Astrocyte (in vitro differentiated cells and primary cell): ENCODE data around the gene RABGAP1L. TPM values are rescaled to one million over a fixed set of nuclear protein-coding genes. Genes with fewer than 3 reads are reported as not detected.

Experiments used
- DNase-seq: peaks from one replicate; pipeline ENCODE4 v3.0.0-alpha.2; 2010; ENCODE audit warnings: low read depth
- FAIRE-seq: peaks from 2 replicates; lab custom pipeline; 2011; peaks lifted over from hg19 to GRCh38; lab: Jason Lieb, UNC
- H2AFZ ChIP-seq: 2 replicates; pipeline ENCODE4 v1.6.0; 2012; ENCODE audit warnings: low read depth, low read length, inconsistent platforms
- H3K27ac ChIP-seq: 2 replicates; pipeline ENCODE4 v1.5.1; 2011; ENCODE audit warnings: low read depth, low read length, inconsistent platforms
- H3K27me3 ChIP-seq: 2 replicates; pipeline ENCODE4 v1.6.0; 2011; ENCODE audit warnings: low read length, inconsistent platforms; ENCODE audit not compliant: insufficient read depth
- H3K36me3 ChIP-seq: 2 replicates; pipeline ENCODE4 v1.5.1; 2011; ENCODE audit warnings: low read length, inconsistent platforms; ENCODE audit not compliant: insufficient read depth
- H3K4me1 ChIP-seq: 2 replicates; pipeline ENCODE4 v1.5.1; 2011; ENCODE audit warnings: low read length, inconsistent platforms; ENCODE audit not compliant: insufficient read depth
- H3K4me2 ChIP-seq: 2 replicates; pipeline ENCODE4 v1.6.0; 2012; ENCODE audit warnings: low read length, inconsistent platforms
- H3K4me3 ChIP-seq: 2 replicates; pipeline ENCODE4 v1.5.1; 2011; ENCODE audit warnings: low read depth, mild to moderate bottlenecking, low read length, inconsistent platforms; ENCODE audit not compliant: insufficient read depth
- H3K79me2 ChIP-seq: 2 replicates; pipeline ENCODE4 v1.6.0; 2012; ENCODE audit warnings: mild to moderate bottlenecking, low read length, inconsistent platforms; ENCODE audit not compliant: insufficient read depth
- H3K9ac ChIP-seq: 2 replicates; pipeline ENCODE4 v1.6.0; 2012; ENCODE audit warnings: mild to moderate bottlenecking, low read length, inconsistent platforms
- H3K9me3 ChIP-seq: 2 replicates; pipeline ENCODE4 v1.5.1; 2012; ENCODE audit warnings: low read depth, mild to moderate bottlenecking, low read length, inconsistent platforms; ENCODE audit not compliant: insufficient read depth
- H4K20me1 ChIP-seq: 2 replicates; pipeline ENCODE4 v1.6.0; 2012; ENCODE audit warnings: low read length, inconsistent platforms; ENCODE audit not compliant: insufficient read depth
- H3K27ac Mint-ChIP-seq: one replicate; pipeline ENCODE4 v1.8.0; 2021; ENCODE audit warnings: mild to moderate bottlenecking, mixed read lengths; ENCODE audit not compliant: unreplicated experiment
- H3K27me3 Mint-ChIP-seq: one replicate; pipeline ENCODE4 v1.8.0; 2021; ENCODE audit warnings: low read depth, mixed read lengths; ENCODE audit not compliant: unreplicated experiment
- H3K36me3 Mint-ChIP-seq: one replicate; pipeline ENCODE4 v1.8.0; 2021; ENCODE audit warnings: low read depth, mixed read lengths; ENCODE audit not compliant: unreplicated experiment
- H3K4me1 Mint-ChIP-seq: one replicate; pipeline ENCODE4 v1.8.0; 2021; ENCODE audit warnings: low read depth, mixed read lengths; ENCODE audit not compliant: unreplicated experiment
- H3K4me3 Mint-ChIP-seq: one replicate; pipeline ENCODE4 v1.8.0; 2021; ENCODE audit warnings: mild to moderate bottlenecking, moderate library complexity, mixed read lengths; ENCODE audit not compliant: unreplicated experiment
- H3K9me3 Mint-ChIP-seq: one replicate; pipeline ENCODE4 v1.8.0; 2021; ENCODE audit warnings: mild to moderate bottlenecking, mixed read lengths; ENCODE audit not compliant: unreplicated experiment
- EZH2 ChIP-seq: IDR thresholded peaks from 2 replicates; pipeline ENCODE4 v1.6.1; 2012; ENCODE audit warnings: mild to moderate bottlenecking, low read length, inconsistent platforms; ENCODE audit not compliant: insufficient read depth
- total RNA-seq: library from RNA; stranded (reverse); gene quantifications from 2 replicates; pipeline ENCODE4 v1.2.1, GENCODE V29; 2021
- TF ChIP-seq, protein P1 (sequence below): IDR thresholded peaks from 2 replicates; pipeline ENCODE4 v1.5.1; 2011; ENCODE audit warnings: low read depth, mild to moderate bottlenecking, inconsistent platforms, low read length, moderate library complexity; ENCODE audit not compliant: insufficient read depth

RABGAP1L gene
- total RNA-seq, 1 donor from 2014 or later = 40.2 TPM

DNA sequence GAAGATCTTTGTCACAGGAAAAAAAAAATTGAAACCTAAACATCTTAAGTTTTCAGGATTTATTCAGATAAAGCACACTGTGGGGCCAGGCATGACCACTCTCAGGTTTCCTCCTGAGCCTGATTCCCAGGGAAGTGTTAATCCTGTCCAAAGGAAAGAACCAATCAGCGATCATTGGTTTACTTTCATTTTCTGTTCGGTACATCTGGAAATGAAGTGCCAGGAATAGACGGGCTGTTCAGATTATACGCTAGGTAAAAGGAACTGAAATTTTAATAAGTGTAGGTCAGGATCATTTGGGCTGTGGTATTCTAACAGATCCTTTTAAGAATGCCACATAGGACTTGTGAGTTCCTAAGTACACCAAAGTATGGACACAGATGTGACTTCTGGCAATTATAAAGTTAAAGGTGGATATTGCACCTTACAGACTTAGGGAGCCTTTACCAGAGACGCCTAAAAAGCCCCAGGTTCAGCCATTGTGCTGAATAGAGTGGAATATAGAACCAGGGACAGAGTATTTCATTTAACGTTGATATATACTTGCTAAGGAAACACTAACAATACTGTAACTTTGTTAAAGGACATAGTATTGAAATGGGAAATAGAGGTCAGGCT lies 831.2 kb downstream of the RABGAP1L start:
- no peaks in the 10 kb centered on the region for H3K27me3 Mint-ChIP-seq
- no peak overlapping the region for H3K4me3 Mint-ChIP-seq

DNA sequence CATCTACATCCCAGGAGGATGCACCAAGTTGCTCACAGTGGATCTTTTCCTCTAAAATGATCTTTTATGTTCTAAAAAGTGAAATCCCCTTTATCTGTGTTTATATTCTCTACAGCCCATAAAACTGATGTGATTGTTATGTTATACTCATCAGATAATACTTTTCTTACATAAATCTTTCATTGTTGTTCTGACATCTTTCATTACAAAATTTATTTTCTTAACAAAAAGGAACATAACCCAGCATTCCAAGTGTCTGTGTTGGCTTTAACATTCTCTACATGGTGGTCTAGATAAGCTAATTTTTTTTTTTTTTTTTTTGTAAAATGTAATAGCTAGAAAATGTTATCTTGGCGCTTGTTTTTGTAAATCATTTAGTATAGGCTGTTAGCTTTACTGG lies 832.2 kb downstream of the RABGAP1L start:
- H2AFZ ChIP-seq = no peak overlapping the region
- FAIRE-seq (no peak), DNase-seq (peak; percentile 22)
- H3K4me1 Mint-ChIP-seq = peaks cover 3% of the 10 kb centered on the region
- TF ChIP-seq, protein P1, sequence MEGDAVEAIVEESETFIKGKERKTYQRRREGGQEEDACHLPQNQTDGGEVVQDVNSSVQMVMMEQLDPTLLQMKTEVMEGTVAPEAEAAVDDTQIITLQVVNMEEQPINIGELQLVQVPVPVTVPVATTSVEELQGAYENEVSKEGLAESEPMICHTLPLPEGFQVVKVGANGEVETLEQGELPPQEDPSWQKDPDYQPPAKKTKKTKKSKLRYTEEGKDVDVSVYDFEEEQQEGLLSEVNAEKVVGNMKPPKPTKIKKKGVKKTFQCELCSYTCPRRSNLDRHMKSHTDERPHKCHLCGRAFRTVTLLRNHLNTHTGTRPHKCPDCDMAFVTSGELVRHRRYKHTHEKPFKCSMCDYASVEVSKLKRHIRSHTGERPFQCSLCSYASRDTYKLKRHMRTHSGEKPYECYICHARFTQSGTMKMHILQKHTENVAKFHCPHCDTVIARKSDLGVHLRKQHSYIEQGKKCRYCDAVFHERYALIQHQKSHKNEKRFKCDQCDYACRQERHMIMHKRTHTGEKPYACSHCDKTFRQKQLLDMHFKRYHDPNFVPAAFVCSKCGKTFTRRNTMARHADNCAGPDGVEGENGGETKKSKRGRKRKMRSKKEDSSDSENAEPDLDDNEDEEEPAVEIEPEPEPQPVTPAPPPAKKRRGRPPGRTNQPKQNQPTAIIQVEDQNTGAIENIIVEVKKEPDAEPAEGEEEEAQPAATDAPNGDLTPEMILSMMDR = no peak
- no peak for TF ChIP-seq EZH2
- H3K36me3 ChIP-seq = no peaks in the 10 kb centered on the region
- no peak overlapping the region for H3K27ac ChIP-seq
- H4K20me1 ChIP-seq = no peaks in the 10 kb centered on the region
- H3K27me3 ChIP-seq = no peaks in the 10 kb centered on the region
- H3K9me3 ChIP-seq = no peaks in the 10 kb centered on the region
- peaks cover 11% of the 10 kb centered on the region for H3K4me1 ChIP-seq
- H3K4me2 ChIP-seq = no peak overlapping the region
- no peak overlapping the region for H3K27ac Mint-ChIP-seq
- no peak overlapping the region for H3K9ac ChIP-seq
- no peak overlapping the region for H3K4me3 Mint-ChIP-seq
- no peaks in the 10 kb centered on the region for H3K79me2 ChIP-seq
- peaks cover 3% of the 10 kb centered on the region for H3K36me3 Mint-ChIP-seq
- no peaks in the 10 kb centered on the region for H3K9me3 Mint-ChIP-seq
- no peaks in the 10 kb centered on the region for H3K27me3 Mint-ChIP-seq
- no peak overlapping the region for H3K4me3 ChIP-seq

More for the DNA sequence above, 831.2 kb downstream of the RABGAP1L start:
- Mint-ChIP-seq H3K36me3 (peaks cover 3% of the 10 kb centered on the region), H3K4me1 (no peaks in the 10 kb centered on the region), H3K27ac (no peak overlapping the region), H3K9me3 (no peaks in the 10 kb centered on the region)
- no peaks in the 10 kb centered on the region for H3K79me2 ChIP-seq
- no peaks in the 10 kb centered on the region for H4K20me1 ChIP-seq
- H3K4me2 ChIP-seq = no peak overlapping the region
- FAIRE-seq (no peak), DNase-seq (no peak)
- no peak for TF ChIP-seq EZH2
- TF ChIP-seq, protein P1 = no peak
- H3K9ac ChIP-seq = no peak overlapping the region
- no peaks in the 10 kb centered on the region for H3K36me3 ChIP-seq
- no peak overlapping the region for H3K27ac ChIP-seq
- H2AFZ ChIP-seq = no peak overlapping the region
- peaks cover 4% of the 10 kb centered on the region for H3K4me1 ChIP-seq
- no peaks in the 10 kb centered on the region for H3K9me3 ChIP-seq
- H3K27me3 ChIP-seq = no peaks in the 10 kb centered on the region
- no peak overlapping the region for H3K4me3 ChIP-seq

DNA sequence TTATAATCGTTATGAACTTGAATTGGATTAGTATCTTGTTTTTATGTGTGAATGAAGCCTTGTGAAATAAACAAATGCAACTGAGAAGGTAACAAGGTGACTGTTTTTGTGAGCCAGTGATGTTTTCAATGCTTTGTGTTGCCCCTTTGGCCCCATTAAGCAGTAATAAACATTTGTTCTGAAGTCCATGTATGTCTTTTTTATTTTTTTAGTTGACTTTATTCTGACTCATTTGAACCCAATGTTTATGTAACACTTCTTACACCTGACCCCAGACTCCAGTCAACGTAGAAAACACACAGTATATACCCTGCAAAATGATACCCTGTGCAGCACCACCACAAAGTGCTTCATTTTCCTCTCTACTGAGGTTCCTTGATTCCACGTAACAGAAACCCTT lies 835.8 kb downstream of the RABGAP1L start:
- H3K4me3 ChIP-seq = no peak overlapping the region
- Mint-ChIP-seq H3K27ac (no peak overlapping the region), H3K9me3 (no peaks in the 10 kb centered on the region), H3K4me3 (no peak overlapping the region), H3K4me1 (peaks cover 4% of the 10 kb centered on the region), H3K36me3 (no peaks in the 10 kb centered on the region), H3K27me3 (no peaks in the 10 kb centered on the region)
- no peaks in the 10 kb centered on the region for H3K36me3 ChIP-seq
- H3K9me3 ChIP-seq = no peaks in the 10 kb centered on the region
- no peak for TF ChIP-seq EZH2
- TF ChIP-seq, protein P1 = no peak
- DNase-seq (no peak), FAIRE-seq (no peak)
- H3K4me1 ChIP-seq = peaks cover 19% of the 10 kb centered on the region
- no peak overlapping the region for H3K27ac ChIP-seq
- H2AFZ ChIP-seq = no peak overlapping the region
- no peaks in the 10 kb centered on the region for H3K27me3 ChIP-seq
- no peak overlapping the region for H3K4me2 ChIP-seq
- H4K20me1 ChIP-seq = no peaks in the 10 kb centered on the region
- peaks cover 2% of the 10 kb centered on the region for H3K79me2 ChIP-seq
- no peak overlapping the region for H3K9ac ChIP-seq
